ENCODE data around the gene ACTR1A.
"Not testable (repeated sequence)": the region's sequence is repeated elsewhere in the genome, so short reads cannot be mapped to it uniquely, and the experiment has no call there.

Gene ACTR1A

GRCh38 chr10:102480396-102480795 is 22.1 kb downstream of the ACTR1A start:
- DNase-seq = no peak

GRCh38 chr10:102479651-102480050 is 22.9 kb downstream of the ACTR1A start:
- DNase-seq = no peak

DNA sequence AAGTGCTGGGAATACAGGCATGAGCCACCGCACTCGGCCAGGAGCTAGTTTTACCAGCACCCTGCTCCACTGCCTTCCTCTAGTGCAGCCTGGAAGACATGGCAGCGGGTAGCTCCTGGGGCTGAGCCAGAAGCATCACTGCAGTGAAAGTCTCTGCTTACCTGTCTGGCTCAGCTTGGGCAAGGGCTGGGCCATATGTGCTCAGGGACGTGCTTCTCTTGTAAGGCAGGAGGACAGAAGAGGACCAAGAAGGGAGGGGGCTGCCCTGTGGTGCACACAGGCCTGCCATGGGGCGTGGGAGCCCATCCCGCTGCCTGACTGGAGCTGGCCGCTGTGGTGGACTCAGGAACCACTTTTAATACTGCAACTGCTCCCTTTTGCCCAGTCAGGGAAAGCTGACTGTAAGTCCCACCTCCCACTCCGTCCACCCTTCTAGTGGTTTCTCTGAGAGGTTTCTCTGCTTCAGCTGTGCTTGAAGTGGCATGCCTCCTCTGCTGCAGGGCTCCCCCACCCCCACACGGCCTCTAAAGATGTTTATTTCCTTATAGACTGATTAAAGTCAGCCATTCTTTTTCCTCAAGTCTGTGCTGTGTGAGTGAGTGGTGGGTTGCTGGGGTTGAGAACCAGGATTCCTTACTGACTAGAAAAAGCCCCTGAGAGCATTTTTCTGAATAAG is 25.9 kb downstream of the ACTR1A start:
- peak; percentile 10 to 24 for DNase-seq

DNA sequence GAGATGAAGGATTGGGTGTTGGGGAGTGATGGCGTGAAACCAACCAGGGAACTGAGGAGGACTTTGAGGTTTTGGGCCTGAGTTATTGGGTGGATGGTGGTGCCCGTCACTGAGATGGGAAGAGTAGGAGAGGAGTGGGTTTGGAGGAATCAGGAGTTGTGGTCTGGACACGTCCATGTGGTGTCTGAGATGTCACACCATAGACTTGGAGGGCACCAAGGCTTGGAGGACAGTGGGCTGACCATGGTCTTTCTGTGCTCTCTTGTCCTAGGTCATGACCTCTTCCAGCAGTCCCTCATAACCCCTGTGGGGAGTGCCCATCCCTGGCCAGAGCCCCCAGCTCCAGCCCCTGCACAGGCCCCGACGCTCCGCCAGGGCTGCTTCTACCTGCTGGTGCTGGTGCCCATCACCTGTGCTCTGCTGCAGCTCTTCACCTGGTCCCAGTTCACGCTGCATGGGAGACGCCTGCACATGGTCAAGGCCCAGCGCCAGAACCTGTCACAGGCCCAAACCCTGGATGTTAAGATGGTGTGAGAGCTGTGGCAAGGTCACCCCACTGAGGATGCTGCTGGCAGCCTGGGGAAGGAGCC is 27.0 kb downstream of the ACTR1A start:
- DNase-seq = no peak

DNA sequence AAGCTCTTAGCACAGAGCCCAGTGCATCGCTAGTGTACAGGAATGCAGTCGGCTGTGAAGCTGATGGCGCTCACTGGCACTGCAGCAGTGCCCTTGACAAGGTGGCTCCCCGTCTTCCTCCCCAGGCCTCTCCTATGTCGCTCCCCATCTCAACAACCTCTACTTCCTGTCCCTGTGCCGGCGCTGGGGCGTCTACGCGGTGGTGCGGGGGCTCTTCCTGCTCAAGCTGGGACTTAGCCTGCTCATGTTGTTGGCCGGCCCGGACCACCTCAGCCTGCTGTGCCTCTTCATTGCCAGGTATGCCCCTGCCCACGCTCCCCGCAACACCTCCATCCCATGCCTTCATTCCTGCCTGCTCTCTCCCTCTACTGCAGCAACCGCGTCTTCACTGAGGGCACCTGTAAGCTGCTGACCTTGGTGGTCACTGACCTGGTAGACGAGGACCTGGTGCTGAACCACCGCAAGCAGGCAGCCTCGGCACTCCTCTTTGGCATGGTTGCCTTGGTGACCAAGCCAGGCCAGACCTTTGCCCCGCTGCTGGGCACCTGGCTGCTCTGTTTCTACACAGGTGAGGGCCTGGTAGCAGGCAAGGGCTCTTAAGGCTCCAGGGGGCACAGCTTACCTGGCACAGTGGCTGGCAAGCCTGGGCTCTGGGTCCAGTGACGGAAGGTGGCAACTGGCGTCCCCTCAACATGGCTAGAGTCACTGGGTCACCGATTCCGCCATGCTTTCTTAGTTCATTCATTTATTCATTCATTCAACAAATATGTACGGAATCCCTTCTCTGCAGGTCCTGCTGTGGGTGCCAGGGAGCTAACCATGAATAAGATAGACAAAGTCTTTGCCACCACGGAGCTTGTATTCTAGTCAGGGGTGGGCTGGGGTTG is 28.8 kb downstream of the ACTR1A start:
- no peak for DNase-seq

GRCh38 chr10:102470579-102471546 is 31.6 kb downstream of the ACTR1A start:
- DNase-seq = no peak

GRCh38 chr10:102468683-102469082 is 33.8 kb downstream of the ACTR1A start:
- no peak for DNase-seq

- no peak for DNase-seq
Observed at GRCh38 chr10:102467971-102468438, 34.5 kb downstream of the ACTR1A start.

- no peak for DNase-seq
Observed at GRCh38 chr10:102467318-102467717, 35.2 kb downstream of the ACTR1A start.

GRCh38 chr10:102465466-102465865 is 37.0 kb downstream of the ACTR1A start:
- no peak for DNase-seq

- DNase-seq = no peak
Observed at GRCh38 chr10:102463983-102464382, 38.5 kb downstream of the ACTR1A start.

- no peak for DNase-seq
Observed at GRCh38 chr10:102462512-102463054, 39.9 kb downstream of the ACTR1A start.

- DNase-seq = peak; percentile 66 to 84
Observed at GRCh38 chr10:102461187-102462054, 41.1 kb downstream of the ACTR1A start.

DNA sequence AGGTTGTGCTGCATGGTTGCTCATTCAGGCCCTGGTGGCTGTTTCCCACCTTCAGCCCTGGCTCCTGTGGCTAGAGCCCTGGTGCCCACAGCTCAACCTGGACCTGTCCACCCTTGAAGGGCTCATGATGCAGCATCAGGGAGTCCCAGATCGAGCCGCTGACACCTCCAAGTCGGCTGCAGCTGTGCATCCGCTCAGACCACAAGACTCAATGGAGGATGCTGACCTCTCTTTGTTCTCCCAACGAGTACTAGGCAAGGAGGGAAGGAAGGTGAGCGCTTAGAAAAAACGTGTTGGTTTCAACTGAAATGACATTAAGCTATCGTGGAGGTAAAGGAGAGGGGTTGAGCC is 41.7 kb downstream of the ACTR1A start:
- DNase-seq = no peak

- DNase-seq = no peak
Observed at GRCh38 chr10:102458656-102459055, 43.9 kb downstream of the ACTR1A start.

DNA sequence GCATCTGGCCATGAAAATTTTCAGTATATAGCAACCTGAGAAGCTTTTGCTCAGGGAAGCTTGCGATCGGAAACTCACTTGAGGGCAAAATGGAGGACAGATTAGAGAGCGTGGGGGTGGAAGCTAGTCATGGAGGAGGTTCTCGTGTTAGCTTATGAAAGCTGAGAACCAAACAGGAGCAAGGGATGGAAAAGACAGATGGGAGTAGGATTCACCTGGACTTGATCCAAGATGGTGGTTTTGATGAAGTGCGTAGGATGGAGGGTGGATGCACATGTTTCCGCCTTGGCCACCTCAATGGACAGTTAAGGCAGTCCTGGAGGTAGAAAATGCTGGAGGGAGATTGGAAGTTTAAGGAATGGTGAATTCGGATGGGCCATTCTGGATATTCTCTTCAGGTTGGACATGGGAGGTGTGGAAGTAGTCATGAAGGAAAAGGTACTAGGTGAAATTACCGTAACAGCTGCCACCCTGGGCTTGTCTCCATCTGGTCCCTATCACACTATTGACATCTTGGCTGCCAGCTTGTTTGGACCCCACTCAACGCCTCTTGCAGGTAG is 44.8 kb downstream of the ACTR1A start:
- DNase-seq = no peak

- DNase-seq = no peak
Observed at GRCh38 chr10:102455893-102456471, 46.5 kb downstream of the ACTR1A start.

GRCh38 chr10:102454662-102455487 is 47.6 kb downstream of the ACTR1A start:
- not testable (repeated sequence) for DNase-seq

DNA sequence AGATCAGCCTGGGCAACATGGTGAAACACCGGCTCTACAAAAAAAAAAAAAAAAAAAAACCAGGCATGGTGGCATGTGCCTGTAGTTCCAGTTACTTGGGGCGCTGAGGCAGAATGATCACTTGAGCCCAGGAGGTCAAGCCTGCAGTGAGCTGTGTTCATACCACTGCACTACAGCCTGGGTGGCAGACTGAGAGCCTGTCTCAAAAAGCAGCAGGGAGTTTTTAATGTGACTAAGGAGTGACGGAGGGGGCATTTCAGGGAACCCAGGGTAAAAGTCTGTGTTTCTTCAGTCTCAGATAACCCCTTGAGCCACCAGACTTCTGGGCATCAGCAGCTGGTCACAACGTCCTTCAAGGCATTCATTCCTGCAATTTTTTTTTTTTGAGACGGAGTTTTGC is 49.0 kb downstream of the ACTR1A start:
- no peak for DNase-seq
